Retina (tissue), 1 donor: ENCODE measurements around the gene SORBS1.
"Not testable (repeated sequence)": the region's sequence is repeated elsewhere in the genome, so short reads cannot be mapped to it uniquely, and the experiment has no call there.

Experiments used
- DNase-seq: peaks from one replicate; pipeline ENCODE4 v3.0.0-alpha.2; 2016

The SORBS1 gene

DNA sequence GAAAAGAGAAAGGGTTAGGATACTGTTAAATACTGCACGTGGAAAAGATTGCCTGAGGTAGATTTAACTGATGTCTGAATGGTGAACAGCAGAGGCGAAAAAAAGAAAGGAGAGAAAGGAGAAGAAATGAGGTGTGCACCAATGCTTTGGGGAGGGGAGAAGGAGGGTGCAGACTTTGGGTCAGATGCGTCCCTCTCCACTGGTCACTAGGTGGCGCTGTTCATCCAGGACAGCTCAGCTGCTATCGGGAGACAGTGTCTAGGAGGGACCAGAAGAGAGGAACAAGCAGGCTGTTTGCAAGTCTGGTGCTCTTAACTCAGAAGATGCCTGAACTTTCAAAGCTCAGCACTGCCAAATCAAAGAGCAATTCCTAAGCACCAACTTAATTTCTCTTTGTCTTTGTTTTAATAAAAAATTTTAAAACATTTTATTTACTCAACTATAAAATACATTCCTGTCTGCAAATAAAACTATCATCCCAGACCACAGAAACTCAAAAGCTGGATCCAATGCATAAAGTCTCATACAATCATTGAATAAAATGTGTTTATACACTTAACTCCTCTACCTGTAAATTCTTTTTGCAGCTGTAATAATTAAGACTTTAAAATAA lies 186.5 kb downstream of the SORBS1 start:
- DNase-seq, result peak; percentile 73

DNA sequence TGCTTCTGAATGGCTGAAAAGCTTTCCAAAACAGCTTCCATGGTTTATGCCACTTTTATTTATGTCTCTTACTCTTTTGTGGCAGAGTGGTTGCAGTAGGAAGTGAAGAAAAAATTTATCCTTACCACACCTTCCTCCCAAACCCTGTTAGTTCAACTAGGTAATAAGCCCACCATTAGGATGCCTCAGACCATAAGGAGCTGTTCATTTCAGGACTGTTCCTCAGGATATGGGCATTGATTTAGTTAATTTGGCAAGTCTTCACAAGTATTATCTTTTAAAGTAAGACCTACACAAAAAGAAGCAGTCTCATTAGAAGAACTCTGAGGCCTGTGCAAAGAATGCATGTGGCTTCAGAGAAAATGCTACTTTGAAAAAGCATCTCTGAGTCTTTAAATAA lies 187.5 kb downstream of the SORBS1 start:
- DNase-seq, result no peak

DNA sequence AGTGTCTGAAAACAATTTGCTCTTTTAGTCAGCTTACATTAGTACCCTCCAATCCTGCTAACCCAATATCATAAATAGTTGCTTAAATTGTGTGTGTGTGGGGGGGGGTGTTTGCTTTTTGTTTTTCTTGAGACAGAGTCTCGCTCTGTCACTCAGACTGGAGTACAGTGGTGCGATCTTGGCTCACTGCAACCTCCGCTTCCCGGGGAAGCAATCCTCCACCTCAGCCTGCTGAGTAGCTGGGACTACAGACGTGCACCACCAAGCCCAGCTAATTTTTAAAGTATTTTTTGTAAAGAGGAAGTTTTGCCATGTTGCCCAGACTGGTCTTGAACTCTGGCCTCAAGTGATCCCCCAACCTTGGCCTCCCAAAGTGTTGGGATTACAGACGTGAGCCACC lies 196.8 kb downstream of the SORBS1 start:
- DNase-seq, result no peak

DNA sequence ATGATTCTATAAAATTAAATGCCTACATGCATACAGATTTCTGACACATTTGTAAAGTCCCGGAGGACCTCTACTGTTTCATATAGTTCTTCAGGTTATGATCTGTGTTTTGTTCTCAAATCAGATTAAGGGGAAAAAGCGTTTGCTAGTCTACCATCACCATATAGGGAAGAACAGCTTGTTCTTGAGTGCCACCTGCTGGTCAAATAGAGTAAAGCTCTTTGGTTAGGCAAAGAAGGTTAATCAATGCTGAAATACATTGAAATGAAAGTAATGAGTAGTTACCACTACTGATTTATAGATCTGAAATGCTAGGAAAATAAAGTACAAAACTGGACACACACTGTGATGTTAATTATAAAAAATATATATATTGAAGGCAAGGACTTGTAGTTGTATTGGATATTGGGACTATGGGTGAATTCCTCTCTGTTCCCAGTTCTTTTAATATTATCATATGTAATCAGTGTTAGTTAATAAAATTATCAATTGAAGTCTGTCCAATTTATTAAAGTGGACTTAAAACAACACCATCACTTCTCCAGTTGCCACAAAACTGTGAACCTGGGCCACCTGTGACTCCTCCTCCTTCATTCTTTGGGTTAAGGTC lies 197.8 kb downstream of the SORBS1 start:
- peak; percentile 52 for DNase-seq

DNA sequence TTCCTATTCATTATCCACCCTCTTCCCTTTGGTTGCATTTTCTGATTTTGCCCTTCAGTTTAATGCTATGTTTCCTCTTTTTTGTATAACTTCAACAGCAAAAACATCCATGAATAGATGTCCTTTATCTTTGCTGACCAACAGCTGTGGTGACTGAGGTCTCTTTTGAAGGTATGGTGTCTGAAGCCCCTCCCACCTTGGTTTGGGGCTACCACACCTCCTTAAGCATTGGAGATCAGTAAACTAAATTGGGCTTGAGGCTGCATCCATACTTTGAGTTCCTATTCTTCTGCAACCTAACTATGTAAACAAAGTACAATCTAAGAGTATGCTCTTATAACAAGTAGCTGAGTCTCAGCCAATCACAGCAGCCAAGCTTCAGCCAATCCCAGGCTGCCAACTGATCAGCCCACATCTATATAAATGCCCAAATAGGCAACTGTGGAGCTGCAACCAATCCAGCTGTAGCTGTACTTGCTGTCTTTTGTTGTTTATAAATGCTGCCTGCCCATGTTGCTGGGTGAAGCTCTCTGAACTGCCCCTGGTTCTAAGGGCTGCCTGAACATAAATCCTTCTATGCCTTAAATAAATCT lies 201.0 kb downstream of the SORBS1 start:
- DNase-seq, result no peak

DNA sequence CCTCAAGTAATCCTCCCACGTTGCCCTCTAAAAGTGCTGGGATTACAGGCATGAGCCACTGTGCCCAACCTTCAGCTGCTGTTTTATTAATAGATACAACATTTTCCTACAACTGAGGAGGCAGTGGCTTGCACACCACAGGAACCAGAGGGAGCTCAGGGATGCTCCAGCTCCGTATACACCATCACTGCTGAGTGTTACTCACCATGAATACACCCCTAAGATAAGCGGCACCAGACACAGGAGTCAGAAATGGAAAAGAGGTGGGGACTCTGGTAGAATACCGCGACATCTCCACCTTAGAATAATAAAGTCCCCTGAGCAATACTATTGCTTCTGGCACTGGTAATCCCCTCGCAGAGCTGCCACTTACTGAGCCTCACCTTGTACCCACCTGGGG lies 201.7 kb downstream of the SORBS1 start:
- DNase-seq, result no peak

DNA sequence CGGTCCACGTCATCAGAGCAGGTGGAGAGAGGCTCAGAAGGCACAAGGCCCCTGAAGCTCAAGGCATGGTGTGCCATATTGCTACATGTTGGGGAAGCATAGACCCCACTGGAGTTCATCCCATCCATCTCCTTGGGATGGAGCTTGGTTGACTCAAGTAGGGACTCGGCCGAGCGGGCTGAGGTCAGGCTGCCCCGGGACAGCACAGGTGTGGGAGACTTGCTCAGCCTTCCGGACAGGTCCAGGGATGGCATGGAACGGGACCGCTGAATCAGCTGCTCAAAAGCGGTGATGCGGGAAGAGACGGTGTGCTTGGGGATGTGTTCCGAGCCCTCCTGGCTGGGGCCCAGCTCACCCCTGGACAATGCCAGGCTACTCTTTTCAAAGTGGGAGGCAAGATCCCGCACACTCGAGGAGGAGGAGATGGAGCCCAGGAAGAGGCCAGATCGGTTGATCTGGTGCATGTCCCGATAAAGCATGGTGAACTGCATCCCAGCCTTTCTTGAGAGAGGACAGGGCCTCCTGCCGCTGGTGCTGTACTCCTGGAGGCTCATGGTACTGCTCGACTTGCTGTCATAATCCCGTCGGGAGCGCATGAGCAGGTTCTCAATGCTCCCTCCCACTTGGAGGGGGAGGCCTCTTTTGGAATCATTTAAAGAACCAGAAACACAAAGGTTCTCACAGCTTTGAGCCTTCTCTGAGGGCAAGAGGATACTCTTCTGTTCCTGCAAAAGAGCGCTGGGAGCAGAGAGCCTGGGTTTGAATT lies 204.8 kb downstream of the SORBS1 start:
- no peak for DNase-seq

DNA sequence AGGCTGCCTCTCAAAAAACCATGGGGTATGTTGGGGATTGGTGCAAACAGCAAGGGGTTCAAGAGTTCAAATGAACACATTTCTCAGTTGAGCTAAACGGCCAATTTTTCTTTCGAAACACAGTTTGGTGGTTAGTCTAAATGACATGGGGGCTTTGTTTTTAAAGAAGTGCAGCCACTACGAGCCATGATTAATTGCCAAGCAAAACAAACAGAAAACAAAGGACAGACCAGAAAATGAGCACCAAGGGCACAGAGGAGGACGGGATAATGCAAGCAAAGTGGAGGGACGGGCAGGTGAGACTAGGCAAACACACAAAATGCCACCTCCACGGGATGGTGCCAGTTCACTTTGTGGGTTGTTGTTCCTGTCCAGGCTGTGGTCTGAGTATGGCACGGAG lies 205.9 kb downstream of the SORBS1 start:
- DNase-seq, result no peak

DNA sequence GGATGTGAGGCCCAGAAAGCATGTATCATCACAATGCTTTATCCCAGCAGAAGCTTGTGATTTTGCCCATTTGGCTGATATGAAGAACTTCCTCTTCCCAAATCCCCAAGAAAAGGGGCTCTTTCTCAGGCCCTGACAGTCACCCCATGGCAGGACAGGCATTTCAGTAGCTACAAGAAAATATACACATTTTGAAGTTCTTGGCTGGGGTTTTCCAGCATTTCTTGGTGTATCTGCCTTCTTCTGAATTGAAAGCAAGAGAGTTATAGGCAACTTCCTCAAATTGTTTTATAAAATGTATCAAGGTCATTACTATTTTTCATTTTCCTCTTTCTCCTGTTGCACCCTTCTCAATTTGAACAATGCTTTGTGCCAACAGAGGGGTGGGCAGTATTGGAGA lies 207.1 kb downstream of the SORBS1 start:
- no peak for DNase-seq

DNA sequence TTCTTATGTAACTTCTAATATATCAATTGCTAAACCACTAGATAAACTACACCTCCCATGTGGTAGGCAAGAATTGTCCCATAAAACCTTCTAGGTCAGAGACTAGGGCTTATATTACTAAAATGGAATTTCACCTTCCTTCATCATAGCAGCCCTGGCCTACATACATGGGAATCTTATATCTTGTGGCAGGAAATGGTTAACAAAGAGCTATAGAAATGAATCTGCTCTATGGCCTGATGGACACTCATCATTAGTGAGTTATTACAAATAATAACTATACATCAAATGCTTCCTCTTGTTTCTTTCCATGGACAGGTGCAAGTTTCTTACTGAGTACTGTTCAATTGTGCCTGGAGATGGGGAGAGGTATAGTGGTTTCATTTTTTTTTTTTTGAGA lies 208.0 kb downstream of the SORBS1 start:
- no peak for DNase-seq

DNA sequence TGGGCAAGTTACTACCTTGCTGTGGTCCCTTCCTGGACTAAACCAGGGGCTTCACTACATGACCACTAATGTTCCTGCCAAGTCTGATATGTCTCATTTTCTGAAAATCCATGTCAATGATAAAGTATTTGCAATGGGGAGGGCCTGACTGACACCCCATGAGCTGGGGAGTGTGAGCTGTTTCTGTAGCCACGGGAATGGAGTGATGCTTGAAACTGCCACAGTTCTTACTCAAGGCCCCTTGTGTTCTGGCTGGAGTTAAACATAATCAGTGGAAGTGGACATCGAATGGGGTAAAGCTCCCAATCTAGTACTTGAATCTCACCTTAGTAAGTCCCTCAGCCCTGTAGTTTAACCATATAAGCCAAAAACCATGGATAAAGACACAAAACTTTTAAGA lies 208.5 kb downstream of the SORBS1 start:
- no peak for DNase-seq

DNA sequence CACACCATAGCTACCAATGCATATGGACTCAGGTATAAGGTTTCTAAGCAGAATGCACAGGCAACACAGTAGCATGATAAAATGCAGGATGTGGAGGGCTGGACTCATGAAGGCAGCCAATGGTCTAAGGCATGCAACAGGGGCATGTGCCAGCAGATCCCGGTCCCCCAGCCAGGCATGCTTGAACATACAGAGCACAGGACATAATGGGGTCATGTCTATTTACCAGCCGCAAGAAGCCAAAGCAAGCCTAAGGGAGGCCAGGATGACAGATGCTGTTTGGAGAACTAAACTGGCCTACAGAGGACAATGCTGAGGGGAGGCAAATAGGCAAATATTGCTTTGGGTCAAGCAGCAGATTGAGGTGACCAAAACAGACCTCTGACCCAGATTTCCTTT lies 210.3 kb downstream of the SORBS1 start:
- DNase-seq, result peak; percentile 24

DNA sequence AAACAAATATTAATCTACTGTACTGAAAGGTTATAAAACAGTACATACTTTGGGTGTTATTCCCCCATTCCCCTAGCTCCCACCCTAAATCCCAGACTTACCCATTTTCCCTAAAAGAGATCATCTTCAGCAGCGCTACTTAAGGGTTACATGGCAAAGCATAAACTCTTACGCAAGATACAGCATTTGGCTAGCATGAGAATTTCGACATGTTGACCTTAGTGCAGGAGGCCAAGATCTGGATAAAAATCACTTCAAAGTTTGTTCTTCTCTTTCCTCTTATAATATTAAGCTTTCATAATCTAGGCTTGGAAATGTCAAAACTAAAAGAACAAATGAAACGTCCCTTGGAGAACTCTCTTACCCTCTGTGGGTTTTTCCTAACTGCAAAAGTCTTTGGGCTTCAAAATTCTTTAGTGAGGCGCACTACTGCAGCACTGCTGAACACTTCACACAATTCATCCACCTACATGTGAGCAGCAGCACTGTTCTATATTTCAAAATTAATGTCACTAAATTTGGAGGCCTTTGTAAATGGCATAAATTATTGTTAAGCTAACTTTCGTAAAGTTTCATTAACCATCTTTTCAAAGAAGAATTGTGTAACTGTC lies 210.8 kb downstream of the SORBS1 start:
- DNase-seq, result no peak

DNA sequence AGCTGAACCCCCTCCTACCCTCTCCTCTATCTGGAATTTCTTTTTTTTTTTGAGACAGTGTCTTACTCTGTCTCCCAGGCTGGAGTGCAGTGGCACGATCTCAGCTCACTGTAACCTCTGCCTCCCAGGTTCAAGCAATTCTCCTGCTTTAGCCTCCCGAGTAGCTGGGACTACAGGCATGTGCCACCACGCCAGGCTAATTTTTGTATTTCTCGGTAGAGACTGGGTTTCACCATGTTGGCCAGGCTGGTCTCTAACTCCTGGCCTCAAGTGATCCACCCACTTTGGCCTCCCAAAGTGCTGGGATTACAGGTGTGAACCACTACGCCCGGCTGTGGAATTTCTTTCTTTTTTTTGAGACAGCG lies 213.8 kb downstream of the SORBS1 start:
- DNase-seq, result not testable (repeated sequence)

DNA sequence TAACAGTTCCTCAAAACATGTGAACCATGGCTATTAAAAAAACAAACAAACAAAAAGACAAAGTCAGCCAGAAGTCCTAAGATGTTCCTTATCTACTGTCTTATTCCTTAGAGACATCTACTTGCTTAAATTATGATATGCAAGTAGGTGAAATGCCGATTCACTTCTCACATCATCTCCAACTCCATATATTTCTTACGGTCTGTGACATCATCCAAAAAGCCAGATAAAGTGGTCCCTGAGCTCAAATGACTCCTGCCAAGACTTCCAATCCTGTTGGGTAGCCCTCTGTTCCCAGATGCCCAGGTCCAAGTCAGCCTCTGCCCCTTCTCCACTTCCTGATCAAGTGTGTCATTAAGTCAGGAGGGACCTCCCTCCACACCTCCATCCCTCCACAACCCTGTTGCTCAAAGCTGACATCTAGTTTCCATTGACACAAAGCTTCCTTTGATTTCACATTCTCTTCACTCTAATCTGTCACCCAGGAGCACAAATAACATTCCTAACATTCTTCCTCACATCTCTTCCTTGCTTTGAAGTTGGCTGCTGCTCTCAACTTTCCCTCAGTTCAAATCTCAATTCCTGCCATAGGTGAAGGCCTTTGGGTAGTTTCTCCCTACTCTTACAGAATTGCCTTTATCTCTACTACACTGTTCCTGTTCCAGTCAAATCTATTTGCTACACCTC lies 214.3 kb downstream of the SORBS1 start:
- no peak for DNase-seq

DNA sequence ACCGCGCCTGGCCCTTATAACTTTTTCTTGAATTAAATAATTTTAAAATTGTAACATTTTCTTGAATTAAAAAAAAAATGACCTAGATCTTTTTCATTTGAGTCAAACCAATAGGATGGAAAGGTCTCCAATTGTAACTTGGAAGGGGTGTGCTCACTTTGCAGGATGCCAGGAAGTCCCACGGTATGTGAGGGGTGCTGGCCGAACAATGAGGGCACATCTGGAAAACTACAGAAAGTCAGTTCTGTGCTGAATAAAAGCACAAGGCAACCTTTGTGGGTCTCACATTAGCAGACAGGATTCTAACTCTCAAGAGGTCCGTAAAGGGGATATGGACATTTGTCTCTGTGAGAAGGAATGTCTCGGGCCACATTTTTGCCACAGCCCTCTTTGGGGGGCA lies 217.6 kb downstream of the SORBS1 start:
- no peak for DNase-seq

DNA sequence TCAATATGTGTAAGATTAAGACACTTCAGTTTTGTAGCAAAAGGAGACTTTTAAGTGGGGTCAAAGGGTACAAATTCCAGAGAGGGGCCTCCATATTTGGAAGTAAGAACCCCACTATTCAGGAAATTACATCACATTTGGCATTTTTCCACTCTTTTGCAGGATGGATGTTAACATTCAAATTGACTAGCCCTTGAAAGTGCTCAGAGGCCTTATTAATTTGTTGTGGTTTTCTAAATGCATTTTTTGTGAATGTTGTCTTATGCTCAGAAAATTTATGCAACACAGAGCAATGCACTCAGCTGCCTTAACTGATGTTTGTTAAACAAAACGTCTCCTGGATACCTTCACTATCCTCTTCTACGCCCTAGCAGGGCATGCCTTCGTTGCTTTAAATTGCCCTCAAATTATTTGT lies 219.4 kb downstream of the SORBS1 start:
- DNase-seq, result no peak

DNA sequence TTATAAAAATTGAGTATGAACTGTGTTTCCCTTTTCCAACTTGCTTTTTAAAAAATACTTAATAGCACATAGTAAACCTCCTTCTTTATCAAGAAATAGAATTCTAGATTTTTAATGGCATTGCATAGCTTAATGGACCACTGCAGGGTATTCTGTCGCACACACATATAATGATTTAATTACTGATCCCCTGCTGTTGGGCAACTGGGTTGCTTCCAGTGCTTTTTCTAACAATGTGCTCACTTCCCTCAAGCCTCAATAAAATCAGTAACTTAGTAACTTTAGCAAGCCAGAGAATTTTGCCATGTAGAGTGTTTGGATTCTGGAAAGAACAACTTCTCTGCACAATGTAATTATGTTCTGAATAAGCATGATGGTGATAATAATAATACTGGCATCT lies 221.3 kb downstream of the SORBS1 start:
- no peak for DNase-seq

DNA sequence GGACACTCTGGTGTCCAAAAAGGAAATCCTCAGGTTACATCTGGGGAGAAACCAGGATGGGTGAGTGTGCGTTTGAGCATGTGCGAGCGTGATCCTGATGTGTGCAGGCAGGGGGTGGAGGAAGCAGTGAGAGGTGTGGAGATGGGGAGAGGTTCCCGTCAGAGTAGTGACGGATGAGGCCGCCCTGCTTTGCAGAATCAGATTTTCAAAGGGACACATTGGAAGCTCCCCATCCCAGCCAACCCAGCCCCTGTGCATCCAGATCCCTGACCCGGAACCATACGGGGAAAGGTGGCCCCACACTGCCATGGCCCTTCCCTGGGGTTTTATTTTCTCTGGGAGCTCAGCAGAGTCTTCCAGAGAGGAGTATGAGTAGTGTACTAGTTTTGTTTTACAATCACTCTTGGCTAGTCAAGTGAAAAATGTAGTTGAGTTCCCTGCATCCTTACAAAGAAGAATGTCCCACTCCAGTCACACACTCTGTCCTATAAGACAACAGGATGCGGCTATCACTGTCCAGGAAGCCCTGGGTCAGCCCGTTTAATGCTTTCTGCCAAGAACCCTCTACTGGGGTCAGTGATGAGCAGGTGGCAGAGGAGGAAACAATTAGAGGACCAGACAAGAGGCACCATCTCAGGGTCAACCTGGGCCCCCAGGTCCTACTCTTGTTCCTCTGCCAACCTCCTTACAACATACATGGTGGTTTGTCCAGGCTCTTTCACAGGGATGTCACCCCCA lies 223.6 kb downstream of the SORBS1 start:
- no peak for DNase-seq

DNA sequence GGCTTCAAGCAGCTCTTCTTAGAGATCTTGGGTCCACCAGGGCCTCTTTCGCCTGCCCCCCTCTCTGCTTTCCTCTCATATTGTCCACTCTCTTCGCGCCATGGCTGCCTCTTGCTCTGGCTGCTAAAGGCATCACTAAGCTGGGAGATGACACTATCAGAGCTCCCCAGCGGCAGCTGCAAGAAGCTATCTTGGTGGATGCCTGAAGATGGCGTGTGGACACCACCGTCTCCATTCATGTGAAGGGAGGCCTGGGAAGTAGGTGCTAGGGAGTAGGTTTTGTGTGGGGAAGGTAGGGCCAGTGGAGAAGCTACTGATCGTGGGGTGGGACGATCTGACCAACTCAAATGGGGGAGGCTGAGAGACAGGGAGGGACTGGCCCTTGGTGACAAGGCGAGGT lies 224.5 kb downstream of the SORBS1 start:
- DNase-seq, result no peak

DNA sequence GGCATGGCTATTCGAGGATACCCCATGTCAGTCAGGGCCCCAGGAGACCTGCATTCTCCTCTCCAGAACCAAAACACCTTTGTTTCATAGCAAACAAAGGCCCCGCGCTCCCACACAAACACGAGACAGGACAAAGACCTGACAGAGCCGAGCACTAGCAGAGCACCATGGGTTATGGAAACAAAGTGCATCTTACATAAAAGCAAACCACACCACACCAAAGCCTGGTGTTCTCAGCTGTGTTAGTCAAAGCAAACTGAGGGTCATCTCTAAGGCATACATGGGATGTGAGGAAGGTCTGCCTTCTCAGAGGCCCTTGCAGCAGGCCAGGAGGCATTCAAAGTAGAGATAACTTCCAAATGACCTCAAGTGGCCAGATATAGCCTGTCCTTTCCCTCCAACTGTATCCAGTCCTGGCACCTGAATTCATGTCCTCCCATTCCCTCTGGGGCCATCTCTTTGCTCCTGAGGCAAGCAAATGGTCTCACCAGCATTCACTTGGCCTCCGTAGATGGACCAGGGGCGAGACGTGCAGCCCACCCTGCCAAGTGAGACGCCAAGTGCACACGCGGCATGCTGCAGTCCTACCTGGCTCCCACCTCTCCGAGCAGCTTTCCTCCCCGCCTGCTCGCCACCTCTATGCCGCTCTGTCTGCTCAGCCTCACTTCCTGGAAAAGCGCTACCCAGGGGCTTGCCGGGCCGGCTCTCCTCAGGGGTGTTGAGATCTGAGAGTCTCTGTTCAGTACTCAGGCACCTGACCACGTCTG lies 225.1 kb downstream of the SORBS1 start:
- no peak for DNase-seq

DNA sequence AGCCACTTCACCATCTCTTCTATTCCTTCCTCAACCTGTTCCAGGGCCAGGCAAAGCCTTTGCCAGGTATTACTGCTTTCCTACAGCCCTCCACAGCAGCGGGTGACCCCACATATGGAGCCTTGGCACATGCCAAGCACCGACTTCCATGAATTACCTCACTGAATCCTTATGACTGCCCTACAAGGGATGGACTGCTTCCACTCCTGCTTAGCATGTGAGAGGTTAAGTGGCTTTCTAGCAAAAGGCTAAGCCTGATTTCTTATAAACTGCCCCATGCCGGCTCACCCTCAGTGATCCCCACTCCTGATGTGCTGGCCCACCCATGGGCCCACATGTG lies 226.4 kb downstream of the SORBS1 start:
- no peak for DNase-seq
